NCI-H69 (cell line): ENCODE results near the gene GATA5.

Experiments used
- DNase-seq: peaks from one replicate; lab custom pipeline; 2025; lab: John Stamatoyannopoulos, UW

Gene GATA5

GRCh38 chr20:62475772-62476055, at the start of gene GATA5:
Gene GATA5 (minus strand): TSS chr20:62475995. CDS start chr20:62475521, 474 bp downstream.
- peak; percentile 9 for DNase-seq

DNA sequence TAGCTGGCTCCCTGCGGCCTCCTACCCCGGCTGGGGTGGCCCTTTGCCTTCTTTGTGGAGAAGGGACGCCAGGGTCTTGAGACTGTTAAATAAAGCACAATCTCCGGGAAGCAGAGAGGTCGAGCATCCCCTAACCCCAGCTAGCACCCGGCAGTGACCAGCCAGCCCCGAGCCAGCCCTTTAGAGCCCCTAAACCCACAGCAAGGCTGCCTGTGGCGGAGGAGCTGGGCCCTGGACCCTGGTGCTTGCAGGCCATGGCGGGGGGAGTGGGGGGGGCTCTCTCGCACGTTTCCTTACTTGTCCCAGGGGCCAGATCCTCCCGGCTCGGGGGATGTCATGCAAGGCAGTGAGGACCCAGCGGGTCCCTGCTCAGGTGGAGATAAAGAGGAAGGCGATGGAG, 49.2 kb upstream of the GATA5 start:
- DNase-seq = no peak

GRCh38 chr20:62524505-62524911, 48.7 kb upstream of the GATA5 start:
- no peak for DNase-seq

GRCh38 chr20:62523473-62524203, 47.8 kb upstream of the GATA5 start:
- DNase-seq = no peak

GRCh38 chr20:62522748-62523396, 47.1 kb upstream of the GATA5 start:
- DNase-seq = no peak

GRCh38 chr20:62519826-62520225, 44.0 kb upstream of the GATA5 start:
- no peak for DNase-seq

GRCh38 chr20:62518911-62519310, 43.1 kb upstream of the GATA5 start:
- DNase-seq = no peak

GRCh38 chr20:62517901-62518610, 42.3 kb upstream of the GATA5 start:
- no peak for DNase-seq

- no peak for DNase-seq
Measured at GRCh38 chr20:62517168-62517567, 41.4 kb upstream of the GATA5 start.

DNA sequence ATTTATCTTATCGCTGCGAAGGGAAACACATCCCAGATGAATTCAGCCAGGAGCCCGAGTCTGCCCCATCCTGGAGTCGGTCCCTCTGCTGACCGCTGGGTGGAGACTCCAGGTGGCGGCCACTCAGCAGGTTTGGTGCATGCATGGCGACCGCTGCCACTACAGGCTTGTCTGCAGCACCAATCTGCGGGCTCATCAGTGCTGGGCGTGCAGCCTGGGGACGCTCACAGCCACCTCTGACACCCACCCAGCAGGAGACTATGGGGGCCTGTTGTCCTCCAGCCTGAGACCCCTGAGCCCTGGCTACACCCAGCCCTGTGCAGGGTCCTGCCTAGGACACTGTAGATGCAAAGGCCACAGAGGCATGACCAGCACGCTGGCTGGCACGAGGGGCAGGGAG, 40.5 kb upstream of the GATA5 start:
- DNase-seq = no peak

DNA sequence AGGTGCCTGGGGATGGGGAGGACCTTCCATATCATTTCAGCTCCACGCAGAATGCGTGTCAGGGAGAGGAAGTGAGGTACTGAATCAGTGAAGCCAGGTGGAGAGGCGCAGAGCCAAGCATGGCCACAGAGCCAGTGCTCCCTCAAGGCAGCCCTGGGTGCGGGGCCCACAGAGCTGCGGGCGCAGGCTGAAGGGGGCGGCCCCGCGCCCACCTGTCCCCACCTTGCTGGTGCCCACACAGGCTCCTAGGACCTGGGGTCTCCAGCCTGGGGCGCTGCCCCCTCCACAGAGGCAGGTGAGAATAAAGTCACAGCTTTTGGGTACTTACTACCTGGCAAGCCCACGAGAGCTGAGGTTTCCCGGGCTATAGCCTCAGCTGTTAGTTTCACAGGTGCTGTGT, 40.0 kb upstream of the GATA5 start:
- DNase-seq = no peak

- no peak for DNase-seq
Measured at GRCh38 chr20:62515280-62515679, 39.5 kb upstream of the GATA5 start.

GRCh38 chr20:62513991-62514390, 38.2 kb upstream of the GATA5 start:
- no peak for DNase-seq

DNA sequence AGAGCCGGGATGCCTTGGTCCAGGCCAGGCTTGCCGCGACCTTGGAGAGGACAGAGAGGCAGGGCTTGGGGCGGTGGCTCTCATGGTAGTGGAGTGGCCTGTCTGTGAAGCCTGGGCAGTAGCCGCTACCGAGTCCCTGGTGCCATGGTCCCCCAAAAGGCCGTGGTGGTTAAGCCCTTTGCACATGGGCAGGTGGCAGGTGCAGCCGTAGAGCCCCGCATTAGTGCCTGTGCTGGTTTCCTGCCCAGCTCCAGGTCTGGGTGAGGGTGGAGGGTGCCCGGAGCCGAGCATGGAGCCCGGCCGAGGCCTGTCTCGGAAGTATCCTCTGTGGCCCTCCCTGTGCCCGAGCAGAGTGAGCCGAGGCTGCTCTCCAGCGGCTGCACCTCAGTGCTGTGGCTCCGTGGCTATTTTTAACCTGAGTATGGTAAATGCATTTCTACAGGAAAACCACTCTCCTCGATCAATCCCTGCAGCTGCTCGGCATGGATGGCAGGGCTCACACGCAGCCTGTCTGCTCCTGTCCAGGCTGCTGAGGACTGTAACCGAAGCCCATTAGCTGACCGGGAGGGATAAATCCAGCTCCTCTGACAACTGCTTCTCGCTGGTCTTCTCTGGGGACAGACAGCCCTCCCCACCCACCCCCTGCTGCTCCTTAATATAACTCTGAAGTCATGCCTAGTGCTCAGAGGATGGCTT, 36.3 kb upstream of the GATA5 start:
- DNase-seq = no peak

- no peak for DNase-seq
Measured at GRCh38 chr20:62511300-62511914, 35.6 kb upstream of the GATA5 start.

- no peak for DNase-seq
Measured at GRCh38 chr20:62508641-62509051, 32.9 kb upstream of the GATA5 start.

DNA sequence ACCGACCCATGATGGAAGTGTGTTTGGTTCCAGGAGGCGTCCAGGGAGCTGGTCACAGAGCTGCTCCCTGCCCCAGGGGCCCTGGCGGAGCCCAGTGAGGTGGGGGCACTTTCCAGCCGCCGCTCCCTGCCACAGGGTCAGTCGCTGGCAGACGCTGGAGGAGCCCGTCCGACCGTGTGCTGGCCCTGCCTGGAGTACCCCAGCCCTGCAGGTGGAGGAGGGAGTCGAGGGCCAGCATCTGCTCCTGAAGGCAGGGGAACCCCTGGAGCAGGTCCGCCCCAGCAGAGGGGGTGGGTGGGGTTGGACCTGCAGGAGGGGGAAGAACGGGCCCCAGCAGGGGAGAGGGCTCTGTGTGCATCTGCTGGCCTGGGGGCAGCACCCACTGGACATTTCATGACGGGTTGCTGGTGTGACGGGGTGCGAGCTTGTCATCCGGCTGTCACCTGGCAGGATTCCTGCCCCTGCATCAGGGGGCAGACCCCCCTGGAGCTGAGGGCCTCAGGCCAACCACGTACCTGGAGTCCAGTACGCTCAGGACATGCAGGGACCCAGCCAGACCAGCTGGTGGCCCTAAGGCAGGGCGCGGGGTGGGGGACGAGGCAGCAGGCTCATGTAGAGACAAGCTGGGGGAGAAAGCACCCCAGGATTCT, 32.3 kb upstream of the GATA5 start:
- DNase-seq = no peak

DNA sequence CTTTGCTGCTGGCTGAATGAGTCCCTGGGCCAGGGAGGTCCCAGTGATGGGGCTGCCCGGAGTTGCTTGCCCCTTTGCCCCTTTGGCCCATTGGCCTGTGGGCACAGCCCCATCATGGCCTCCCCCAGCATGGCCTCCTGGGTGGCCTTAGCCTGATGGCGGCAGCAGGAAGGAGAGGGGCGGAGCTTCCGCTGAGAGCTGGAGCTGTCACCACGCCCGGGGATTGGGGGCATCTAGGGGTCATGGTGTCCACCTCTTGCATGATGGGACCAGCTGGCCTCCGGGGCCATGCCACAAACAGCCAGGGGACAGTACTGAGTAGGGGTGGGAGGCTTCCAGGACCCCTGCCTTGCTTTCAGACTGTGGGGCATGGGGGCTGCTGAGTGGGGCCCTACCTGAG, 31.5 kb upstream of the GATA5 start:
- DNase-seq = no peak

DNA sequence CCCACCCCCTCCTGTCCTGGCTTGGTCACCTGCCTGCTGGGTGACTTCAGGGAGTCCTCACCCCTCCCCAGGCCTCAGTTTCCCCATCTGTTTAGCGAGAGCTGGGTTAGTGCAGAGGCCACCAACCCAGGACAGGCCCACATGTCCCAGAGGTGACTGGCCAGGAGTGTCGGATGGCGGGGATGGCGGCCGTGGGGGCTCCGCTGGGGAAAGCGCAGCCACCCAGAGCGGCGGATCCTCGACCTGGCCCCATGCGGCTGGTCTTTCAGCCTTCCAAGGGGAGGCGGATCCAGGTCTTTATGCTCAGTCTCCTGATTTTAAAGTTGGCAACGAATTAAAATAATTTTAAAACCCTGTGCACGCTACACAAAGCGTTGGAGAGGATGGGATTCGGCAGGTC, 31.0 kb upstream of the GATA5 start:
- DNase-seq = no peak

GRCh38 chr20:62506087-62506486, 30.3 kb upstream of the GATA5 start:
- no peak for DNase-seq

GRCh38 chr20:62505337-62506045, 29.7 kb upstream of the GATA5 start:
- no peak for DNase-seq
